ENCODE results near the gene PDE8B. TPM values are rescaled to one million over a fixed set of nuclear protein-coding genes. Genes with fewer than 3 reads are reported as not detected.

The PDE8B gene
- total RNA-seq, 1 experiment from 2014 or later: 0.07 TPM

DNA sequence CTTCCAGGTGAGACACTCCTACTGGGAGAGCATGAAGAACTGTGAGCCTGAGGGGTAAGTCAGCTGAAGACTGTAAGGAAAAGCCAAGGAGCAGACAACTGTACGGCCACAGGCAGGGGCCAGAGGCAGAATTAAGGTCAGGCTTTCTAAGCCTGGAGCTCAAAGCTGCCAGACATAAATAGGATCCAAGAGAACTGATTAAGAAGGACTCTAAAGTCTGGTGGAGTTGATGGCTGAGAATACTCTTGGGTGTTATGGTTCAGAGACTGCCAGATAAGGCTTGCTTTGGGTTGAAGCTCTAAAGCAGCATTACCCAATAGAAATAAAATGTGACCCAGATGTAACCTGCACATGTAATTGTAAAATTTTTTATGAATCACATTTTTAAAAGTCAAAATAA is 12.2 kb downstream of the PDE8B start:
- Histone ChIP-seq H3T11ph (ENCODE audit: low read length) (no peak overlapping the region), H3K18ac (ENCODE audit: insufficient read length, low read depth, low read length) (no peak overlapping the region), H3K4me1 (ENCODE audit: insufficient read depth, low read length) (no peaks in the 10 kb centered on the region), H2AFZ (ENCODE audit: low read length) (no peak overlapping the region), H3K79me1 (ENCODE audit: insufficient read depth, low read depth, low read length, poor library complexity, severe bottlenecking) (no peaks in the 10 kb centered on the region), H2BK120ac (ENCODE audit: low read depth, low read length, poor library complexity, severe bottlenecking) (no peak overlapping the region), H3K9me3 (ENCODE audit: control insufficient read depth, low read depth, low read length) (no peaks in the 10 kb centered on the region), H4K8ac (replicated peaks; ENCODE audit: insufficient read length, low read depth, low read length) (no peak overlapping the region), H3K9ac (ENCODE audit: extremely low read depth, insufficient read length, low read length) (no peak overlapping the region), H4K5ac (ENCODE audit: insufficient read length, low read depth, low read length) (no peak overlapping the region), H2BK20ac (ENCODE audit: low read depth, low read length, poor library complexity, severe bottlenecking) (no peak overlapping the region), H2BK12ac (ENCODE audit: insufficient read length, low read depth, low read length) (no peak overlapping the region), H3K23me2 (ENCODE audit: insufficient read length, low read depth, low read length, poor library complexity, severe bottlenecking) (no peaks in the 10 kb centered on the region), H3K27ac (ENCODE audit: insufficient read length, low read depth, low read length) (no peak overlapping the region), H2AK5ac (ENCODE audit: insufficient read length, low read length) (no peak overlapping the region), H3K79me2 (ENCODE audit: insufficient read depth, low read length) (no peaks in the 10 kb centered on the region), H4K91ac (ENCODE audit: insufficient read length, low read depth, low read length) (no peak overlapping the region), H2BK5ac (ENCODE audit: insufficient read length, low read length) (no peak overlapping the region), H2BK15ac (ENCODE audit: low read depth, low read length) (no peak overlapping the region), H4K20me1 (ENCODE audit: control insufficient read depth, insufficient read depth, insufficient read length) (no peaks in the 10 kb centered on the region), H3K4me2 (ENCODE audit: insufficient read depth, insufficient read length, low read length) (no peak overlapping the region), H3K23ac (ENCODE audit: insufficient read length, low read depth, low read length) (no peak overlapping the region), H3K56ac (ENCODE audit: insufficient read length, low read depth, low read length) (no peak overlapping the region), H3K4ac (ENCODE audit: low read depth, low read length) (no peak overlapping the region), H3K27me3 (ENCODE audit: insufficient read depth, low read length) (no peaks in the 10 kb centered on the region), H3K14ac (ENCODE audit: insufficient read depth, low read length) (no peak overlapping the region)
- TF ChIP-seq, protein P1, sequence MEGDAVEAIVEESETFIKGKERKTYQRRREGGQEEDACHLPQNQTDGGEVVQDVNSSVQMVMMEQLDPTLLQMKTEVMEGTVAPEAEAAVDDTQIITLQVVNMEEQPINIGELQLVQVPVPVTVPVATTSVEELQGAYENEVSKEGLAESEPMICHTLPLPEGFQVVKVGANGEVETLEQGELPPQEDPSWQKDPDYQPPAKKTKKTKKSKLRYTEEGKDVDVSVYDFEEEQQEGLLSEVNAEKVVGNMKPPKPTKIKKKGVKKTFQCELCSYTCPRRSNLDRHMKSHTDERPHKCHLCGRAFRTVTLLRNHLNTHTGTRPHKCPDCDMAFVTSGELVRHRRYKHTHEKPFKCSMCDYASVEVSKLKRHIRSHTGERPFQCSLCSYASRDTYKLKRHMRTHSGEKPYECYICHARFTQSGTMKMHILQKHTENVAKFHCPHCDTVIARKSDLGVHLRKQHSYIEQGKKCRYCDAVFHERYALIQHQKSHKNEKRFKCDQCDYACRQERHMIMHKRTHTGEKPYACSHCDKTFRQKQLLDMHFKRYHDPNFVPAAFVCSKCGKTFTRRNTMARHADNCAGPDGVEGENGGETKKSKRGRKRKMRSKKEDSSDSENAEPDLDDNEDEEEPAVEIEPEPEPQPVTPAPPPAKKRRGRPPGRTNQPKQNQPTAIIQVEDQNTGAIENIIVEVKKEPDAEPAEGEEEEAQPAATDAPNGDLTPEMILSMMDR (conservative IDR thresholded peaks at IDR 0.05): no peak
- no CpG with 5 or more reads among the region's 1 CpG for WGBS (ENCODE audit: extremely low coverage, insufficient read length, low lambda C conversion rate)
- H3K36me3 Mint-ChIP-seq (ENCODE audit: insufficient read depth in 1 of 3, low read depth in 3 of 3): no peaks in the 10 kb centered on the region
- H3K4me3 Mint-ChIP-seq: no peak overlapping the region
- peaks cover 8% of the 10 kb centered on the region for H3K27me3 Mint-ChIP-seq (ENCODE audit: low read depth)
- no peak for DNase-seq
- H3K9me3 Mint-ChIP-seq: no peaks in the 10 kb centered on the region
- H3K27ac Mint-ChIP-seq: no peak overlapping the region
- H3K4me1 Mint-ChIP-seq: no peaks in the 10 kb centered on the region
